Measurements from ENCODE around the gene SH2D5.

DNA sequence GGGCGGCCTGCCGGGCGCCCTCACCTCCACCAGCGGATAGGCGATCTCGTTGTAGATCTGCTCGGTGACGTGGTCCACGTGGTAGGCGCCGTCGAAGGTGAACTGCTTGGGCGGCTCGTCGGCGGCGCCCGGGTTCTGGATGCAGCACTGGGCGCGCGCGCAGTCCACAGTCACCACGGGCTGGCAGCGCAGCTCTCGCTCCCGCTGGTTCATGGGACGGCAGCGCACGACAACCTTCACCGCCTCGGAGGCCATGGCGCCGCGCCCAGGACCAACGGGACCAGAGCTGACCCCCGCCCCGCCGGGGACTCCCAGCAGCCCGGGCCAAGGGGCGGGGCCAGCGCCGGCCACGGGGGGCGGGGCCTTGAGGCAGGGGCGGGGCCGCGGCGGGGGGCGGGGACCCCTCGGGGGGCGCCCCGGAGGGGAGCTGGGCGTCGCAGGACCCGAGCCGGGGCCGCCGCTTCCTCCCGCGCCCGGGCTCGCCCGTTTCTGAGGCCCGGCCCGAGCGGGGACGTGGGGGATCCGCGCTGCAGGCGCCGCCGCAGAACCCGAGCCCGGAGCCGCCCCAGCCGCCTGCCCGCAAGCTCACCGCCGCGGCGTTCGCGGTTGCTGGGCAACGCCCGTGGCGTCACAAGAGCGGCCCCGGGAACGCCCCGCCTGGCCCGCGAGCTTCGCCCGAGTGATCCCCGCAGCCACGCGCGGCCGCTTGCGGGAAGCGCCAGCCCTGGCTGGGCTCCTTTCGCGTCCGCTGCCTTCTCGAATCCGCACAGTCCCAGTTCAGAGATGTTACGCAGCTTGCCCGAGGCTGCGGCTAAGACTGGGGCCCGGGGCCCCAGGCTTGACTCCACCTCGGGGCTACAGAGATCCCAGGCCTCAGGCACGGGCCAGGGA is 14.8 kb downstream of the SH2D5 start, which contains the start of gene KIF17:
- TF ChIP-seq CTCF (conservative IDR thresholded peaks at IDR 0.05; ENCODE audit: low read depth, low read length) (no peak), EZH2 (IDR thresholded peaks at IDR 0.05; ENCODE audit: borderline replicate concordance, low read depth, low read length, poor library complexity, severe bottlenecking) (no peak)

Measured in A673 (cell line).